Lung (tissue), 12 donors: ENCODE measurements around the gene CCDC47. TPM values are rescaled to one million over a fixed set of nuclear protein-coding genes. Genes with fewer than 3 reads are reported as not detected.

Source experiments
- ATAC-seq: fragments of 200-7000 bp; cut with Tn5 transposase; one replicate; pipeline ENCODE4 v1.9.1; 2020; ENCODE audit warnings: moderate number of reproducible peaks; ENCODE audit not compliant: insufficient read depth, low FRiP score
- DNase-seq, 3 donors: peaks; one replicate each; pipeline ENCODE4 v3.0.0-alpha.2; 2013 to 2017
- H3K27ac ChIP-seq, 2 donors: one replicate each; pipeline ENCODE4 v1.5.1; 2013; ENCODE audit warnings: mild to moderate bottlenecking in 2 of 2, moderate library complexity in 2 of 2, control low read depth in 1 of 2, inconsistent platforms in 1 of 2, low read depth in 1 of 2, low read length in 1 of 2
- H3K27me3 ChIP-seq, 3 donors: one replicate each; pipeline ENCODE4 v1.5.1; 2013; ENCODE audit warnings: low read length in 2 of 3; ENCODE audit not compliant: control insufficient read depth in 3 of 3, insufficient read depth in 3 of 3
- H3K36me3 ChIP-seq, 4 donors: one replicate each; pipeline ENCODE4 v1.5.1; 2013; ENCODE audit warnings: low read length in 4 of 4, mild to moderate bottlenecking in 1 of 4, moderate library complexity in 1 of 4; ENCODE audit not compliant: control insufficient read depth in 4 of 4, insufficient read depth in 4 of 4
- H3K4me1 ChIP-seq, 5 donors: one replicate each; pipeline ENCODE4 v1.5.1; 2013; ENCODE audit warnings: low read length in 5 of 5, mild to moderate bottlenecking in 2 of 5, moderate library complexity in 1 of 5; ENCODE audit not compliant: control insufficient read depth in 5 of 5, insufficient read depth in 5 of 5
- H3K4me3 ChIP-seq: one replicate; pipeline ENCODE4 v1.5.1; 2013; ENCODE audit warnings: mild to moderate bottlenecking, control low read depth, moderate library complexity
- H3K9ac ChIP-seq, 2 donors: one replicate each; pipeline ENCODE4 v1.5.1; 2013; ENCODE audit warnings: low read length in 2 of 2, control low read depth in 1 of 2; ENCODE audit not compliant: insufficient read depth in 1 of 2
- H3K9me3 ChIP-seq, 4 donors: one replicate each; pipeline ENCODE4 v1.5.1; 2013; ENCODE audit warnings: low read length in 3 of 4, mild to moderate bottlenecking in 1 of 4, moderate library complexity in 1 of 4; ENCODE audit not compliant: control insufficient read depth in 4 of 4, insufficient read depth in 3 of 4
- WGBS, 2 donors: extraction: QIAGEN DNeasy Blood & Tissue Kit; methylation state at CpG; one replicate each; pipeline ENCODE4 v1.1.7; 2013; 5-methylcytosine and 5-hydroxymethylcytosine counted together
- polyA plus RNA-seq, 2 donors: library from polyadenylated mRNA; stranded (reverse); fragments of 200-250 nt; gene quantifications; one replicate each; pipeline ENCODE4 v1.2.1, GENCODE V29; 2013
- total RNA-seq, 2 donors: library from RNA; depleted of rRNA in 1 of 2; stranded (reverse); fragments of >200 nt in 1 of 2; gene quantifications; one replicate each; pipeline ENCODE4 v1.2.1, GENCODE V29; 2014 to 2021
- TF ChIP-seq, protein P1 (sequence below): IDR thresholded peaks from 2 replicates; pipeline ENCODE4 v1.5.1; 2012; ENCODE audit warnings: mild to moderate bottlenecking; ENCODE audit errors: control extremely low read depth, extremely low read depth
- donor health status: control.
- donor health status: control.
- donor health status: Bipolar disorder and iron deficiency.
- donor health status: healthy.
- donor health status: DM: yes; HTN: yes; CAD: no.

CCDC47 gene
- total and polyA plus RNA-seq, 4 donors, result 29.5 to 89.9 (median 82.7) TPM

DNA sequence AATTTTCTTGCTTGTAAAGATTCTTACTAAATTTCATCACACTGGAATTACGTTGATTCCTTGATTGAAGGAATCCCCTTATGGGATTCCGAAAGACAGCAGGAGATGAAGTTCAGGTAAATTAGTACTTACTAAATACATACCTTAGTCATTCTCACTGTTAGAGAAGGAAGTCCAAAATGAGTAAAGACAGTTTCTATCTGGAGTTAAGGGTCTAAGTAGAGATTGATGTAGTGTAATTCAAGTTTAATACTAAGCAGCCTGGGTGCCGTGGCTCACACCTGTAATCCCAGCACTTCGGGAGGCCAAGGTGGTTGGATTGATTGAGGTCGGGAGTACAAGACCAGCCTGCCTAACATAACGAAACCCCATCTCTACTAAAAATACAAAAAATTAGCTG, 10.1 kb upstream of the CCDC47 start:
- Histone ChIP-seq H3K4me3 (no peak overlapping the region), H3K9me3 (no peaks in the 10 kb centered on the region), H3K4me1 (peaks cover 0 to 3% (median 0%) of the 10 kb centered on the region in 5 donors), H3K27ac (no peak overlapping the region), H3K27me3 (no peaks in the 10 kb centered on the region), H3K36me3 (peaks cover 8 to 26% (median 12%) of the 10 kb centered on the region in 4 donors), H3K9ac (no peak overlapping the region)
- TF ChIP-seq, protein P1, sequence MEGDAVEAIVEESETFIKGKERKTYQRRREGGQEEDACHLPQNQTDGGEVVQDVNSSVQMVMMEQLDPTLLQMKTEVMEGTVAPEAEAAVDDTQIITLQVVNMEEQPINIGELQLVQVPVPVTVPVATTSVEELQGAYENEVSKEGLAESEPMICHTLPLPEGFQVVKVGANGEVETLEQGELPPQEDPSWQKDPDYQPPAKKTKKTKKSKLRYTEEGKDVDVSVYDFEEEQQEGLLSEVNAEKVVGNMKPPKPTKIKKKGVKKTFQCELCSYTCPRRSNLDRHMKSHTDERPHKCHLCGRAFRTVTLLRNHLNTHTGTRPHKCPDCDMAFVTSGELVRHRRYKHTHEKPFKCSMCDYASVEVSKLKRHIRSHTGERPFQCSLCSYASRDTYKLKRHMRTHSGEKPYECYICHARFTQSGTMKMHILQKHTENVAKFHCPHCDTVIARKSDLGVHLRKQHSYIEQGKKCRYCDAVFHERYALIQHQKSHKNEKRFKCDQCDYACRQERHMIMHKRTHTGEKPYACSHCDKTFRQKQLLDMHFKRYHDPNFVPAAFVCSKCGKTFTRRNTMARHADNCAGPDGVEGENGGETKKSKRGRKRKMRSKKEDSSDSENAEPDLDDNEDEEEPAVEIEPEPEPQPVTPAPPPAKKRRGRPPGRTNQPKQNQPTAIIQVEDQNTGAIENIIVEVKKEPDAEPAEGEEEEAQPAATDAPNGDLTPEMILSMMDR, result no peak
- DNase-seq (no peak), ATAC-seq (no peak)
- 86 to 91% methylated on average over 6 of the region's 6 CpGs for WGBS, 2 donors

- no peak overlapping the region for H3K27ac ChIP-seq
- no peak for DNase-seq
- H3K27me3 ChIP-seq, result no peaks in the 10 kb centered on the region
- H3K9me3 ChIP-seq, result no peaks in the 10 kb centered on the region
- peaks cover 0 to 6% (median 5%) of the 10 kb centered on the region in 5 donors for H3K4me1 ChIP-seq
- TF ChIP-seq, protein P1, result no peak
- no peak overlapping the region for H3K4me3 ChIP-seq
- no peak for ATAC-seq
- no peak overlapping the region for H3K9ac ChIP-seq
- 96 to 97% methylated on average over 4 of the region's 4 CpGs for WGBS, 2 donors
- H3K36me3 ChIP-seq, result peaks cover 1 to 24% (median 9%) of the 10 kb centered on the region in 4 donors
These were observed 7.5 kb upstream of the CCDC47 start for GRCh38 chr17:63780928-63781327.

- no peaks in the 10 kb centered on the region for H3K27me3 ChIP-seq
- WGBS, 2 donors, result 86 to 100% methylated on average over 1 of the region's 1 CpG
- ATAC-seq, result no peak
- peaks cover 1 to 25% (median 10%) of the 10 kb centered on the region in 4 donors for H3K36me3 ChIP-seq
- H3K4me3 ChIP-seq, result no peak overlapping the region
- no peak overlapping the region for H3K9ac ChIP-seq
- TF ChIP-seq, protein P1, result no peak
- no peaks in the 10 kb centered on the region for H3K9me3 ChIP-seq
- H3K27ac ChIP-seq, result no peak overlapping the region
- DNase-seq, result no peak
- peaks cover 0 to 9% (median 6%) of the 10 kb centered on the region in 5 donors for H3K4me1 ChIP-seq
These were observed 7.1 kb upstream of the CCDC47 start for GRCh38 chr17:63780507-63780906.

DNA sequence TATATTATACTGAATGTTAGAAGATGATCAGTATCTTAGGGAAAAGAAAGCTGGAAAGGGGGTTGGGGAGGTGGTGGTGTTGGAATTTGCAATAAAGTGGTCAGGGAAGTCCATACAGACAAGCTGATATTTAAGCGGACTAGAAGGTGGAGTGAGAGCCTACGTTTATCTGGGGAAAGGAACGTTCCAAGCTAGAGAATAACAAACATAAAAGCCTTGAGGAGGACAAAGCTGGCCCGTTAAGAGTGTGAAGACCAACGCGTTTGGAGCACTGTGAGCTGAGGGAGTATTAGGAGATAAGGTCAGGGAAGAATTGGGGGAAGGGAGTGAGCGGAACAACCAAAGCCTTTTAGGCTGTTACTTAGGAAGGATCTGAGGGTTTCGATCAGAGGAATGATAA, 2.0 kb upstream of the CCDC47 start:
- Histone ChIP-seq H3K9me3 (no peaks in the 10 kb centered on the region), H3K4me3 (peak overlapping the region; percentile 50), H3K36me3 (peaks cover 0 to 23% (median 8%) of the 10 kb centered on the region in 4 donors), H3K27me3 (no peaks in the 10 kb centered on the region), H3K9ac (peak overlapping the region; percentile 8 to 80), H3K27ac (no peak overlapping the region), H3K4me1 (peaks cover 3 to 20% (median 7%) of the 10 kb centered on the region in 5 donors)
- ATAC-seq (no peak), DNase-seq (peak in 2 of 3 donors; percentile 6 to 7)
- TF ChIP-seq, protein P1, result no peak
- 28 to 42% methylated on average over 8 of the region's 8 CpGs for WGBS, 2 donors
